Activated CD4-positive, alpha-beta memory T cell treated with anti-CD3 and anti-CD28 coated beads for 36 hours (primary cell): Measurements from ENCODE around the gene HES2. TPM values are rescaled to one million over a fixed set of nuclear protein-coding genes. Genes with fewer than 3 reads are reported as not detected.
A peak's percentile ranks its signal among the peaks of the same experiment; 100 is the strongest.

Experiments used
- CTCF ChIA-PET: fragments of 350-600 bp; sonication (Branson Sonifier 250); formaldehyde crosslinking; loops from one replicate; lab custom pipeline; 2021; ENCODE audit warnings: antibody characterized with exemption, inconsistent platforms; lab: Charles Lee
- POLR2A ChIA-PET: fragments of 350-600 bp; sonication (Branson Sonifier 250); formaldehyde crosslinking; loops from one replicate; lab custom pipeline; 2021; ENCODE audit warnings: antibody characterized with exemption; lab: Charles Lee
- DNase-seq: peaks from one replicate; pipeline ENCODE4 v3.0.0-alpha.2; 2020
- H3K27ac Mint-ChIP-seq: one replicate; pipeline ENCODE4 v1.8.0; 2021; ENCODE audit warnings: mixed read lengths
- H3K27me3 Mint-ChIP-seq: one replicate; pipeline ENCODE4 v1.8.0; 2021; ENCODE audit warnings: mixed read lengths
- H3K36me3 Mint-ChIP-seq: one replicate; pipeline ENCODE4 v1.8.0; 2021; ENCODE audit warnings: mixed read lengths
- H3K4me1 Mint-ChIP-seq: one replicate; pipeline ENCODE4 v1.8.0; 2021; ENCODE audit warnings: low read depth, mixed read lengths
- H3K4me3 Mint-ChIP-seq: one replicate; pipeline ENCODE4 v1.8.0; 2021; ENCODE audit warnings: mild to moderate bottlenecking, mixed read lengths
- H3K9me3 Mint-ChIP-seq: one replicate; pipeline ENCODE4 v1.8.0; 2021; ENCODE audit warnings: mixed read lengths
- intact Hi-C: fragments of 100-400 bp; cut with micrococcal nuclease; formaldehyde crosslinking; loops from one replicate; pipeline ENCODE4 v1.15.1; 2023
- total RNA-seq, 2 experiments: library from RNA; stranded (reverse); gene quantifications; one replicate each; pipeline ENCODE4 v1.2.3, GENCODE V29; 2021

The HES2 gene
- total RNA-seq, 2 experiments from 2014 or later = 0.07 TPM; not detected in 1

GRCh38 chr1:6424000-6424565, 4.4 kb upstream of the HES2 start:
- DNase-seq = no peak
- Mint-ChIP-seq H3K9me3 (no peaks in the 10 kb centered on the region), H3K27me3 (peaks cover 38% of the 10 kb centered on the region), H3K4me3 (peak overlapping the region; percentile 20), H3K36me3 (no peaks in the 10 kb centered on the region), H3K4me1 (peaks cover 16% of the 10 kb centered on the region), H3K27ac (no peak overlapping the region)
- intact Hi-C loops = loop anchor here (2.0 to 5.0 kb wide), 3 partner anchors 15 to 223 kb away; no protein-coding TSS in a partner anchor
- ChIA-PET POLR2A (no interaction called here), CTCF (interaction anchor here (0.7 to 5.5 kb wide), 34 partner anchors 8 to 221 kb away, joined by 3 to 106 read pairs (median 6); partner anchors contain the start of genes ACOT7 and PLEKHG5)

DNA sequence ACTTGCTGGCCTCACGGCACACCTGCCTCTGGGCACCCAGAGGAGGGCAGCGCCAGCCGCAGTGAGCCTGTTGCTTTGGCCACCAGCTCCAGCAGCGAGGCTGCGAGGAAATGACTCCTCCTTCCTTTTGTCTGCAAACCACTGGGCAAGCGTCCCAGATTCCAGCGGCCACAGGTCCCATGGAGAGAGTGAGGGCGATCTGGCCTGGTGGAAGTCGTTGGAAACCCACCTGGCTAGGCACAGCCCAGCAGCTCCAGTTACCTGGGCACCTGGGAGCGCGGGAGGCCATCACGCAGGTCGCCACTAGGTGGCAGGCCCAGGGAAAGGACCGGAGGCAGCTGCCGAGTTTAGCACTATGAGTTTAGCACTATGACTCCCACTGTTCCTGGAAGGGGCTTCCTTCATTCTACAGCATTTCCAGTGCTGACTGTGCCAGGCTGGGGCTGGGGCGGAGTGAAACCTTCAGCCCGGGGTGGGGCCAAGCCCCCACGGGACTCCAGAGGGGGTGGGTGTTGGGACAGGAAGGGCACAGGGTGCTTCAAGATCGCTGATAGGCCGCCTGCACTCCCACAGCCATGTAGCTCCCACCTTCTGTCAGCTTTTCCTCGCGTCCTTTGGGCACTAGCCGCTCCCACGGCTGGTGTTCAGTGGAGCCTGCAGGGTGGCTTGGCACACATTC, 3.7 kb upstream of the HES2 start:
- ChIA-PET POLR2A (no interaction called here), CTCF (interaction anchor here (0.6 to 5.5 kb wide), 42 partner anchors 9 to 470 kb away, joined by 3 to 106 read pairs (median 6); partner anchors contain the start of genes ACOT7, PLEKHG5 and TNFRSF25)
- Mint-ChIP-seq H3K4me3 (peak overlapping the region; percentile 20), H3K4me1 (peaks cover 17% of the 10 kb centered on the region), H3K27ac (no peak overlapping the region), H3K9me3 (no peaks in the 10 kb centered on the region), H3K27me3 (peaks cover 41% of the 10 kb centered on the region), H3K36me3 (no peaks in the 10 kb centered on the region)
- intact Hi-C loops = loop anchor here (2.0 to 5.0 kb wide), 3 partner anchors 15 to 224 kb away; no protein-coding TSS in a partner anchor
- peak; percentile 83 for DNase-seq

- no peak overlapping the region for H3K27ac Mint-ChIP-seq
- POLR2A ChIA-PET = no interaction called here
Measured at GRCh38 chr1:6421266-6421665, 1.5 kb upstream of the HES2 start.

GRCh38 chr1:6420454-6421042, 829 bp upstream of the HES2 start:
- H3K36me3 Mint-ChIP-seq = no peaks in the 10 kb centered on the region
- CTCF ChIA-PET = interaction anchor here (1.0 to 5.5 kb wide), 8 partner anchors 12 to 183 kb away, joined by 4 to 106 read pairs (median 6); partner anchors contain the start of gene ACOT7
- intact Hi-C loops = loop anchor here (5.0 kb wide), 2 partner anchors 173 to 227 kb away; no protein-coding TSS in a partner anchor
- H3K27ac Mint-ChIP-seq = no peak overlapping the region
- H3K9me3 Mint-ChIP-seq = no peaks in the 10 kb centered on the region
- no peak for DNase-seq
- peaks cover 17% of the 10 kb centered on the region for H3K4me1 Mint-ChIP-seq
- peaks cover 60% of the 10 kb centered on the region for H3K27me3 Mint-ChIP-seq
- no peak overlapping the region for H3K4me3 Mint-ChIP-seq
- POLR2A ChIA-PET = no interaction called here

More at GRCh38 chr1:6421266-6421665, 1.5 kb upstream of the HES2 start:
- H3K27me3 Mint-ChIP-seq = peaks cover 56% of the 10 kb centered on the region
- peaks cover 17% of the 10 kb centered on the region for H3K4me1 Mint-ChIP-seq
- no peaks in the 10 kb centered on the region for H3K9me3 Mint-ChIP-seq
- H3K36me3 Mint-ChIP-seq = no peaks in the 10 kb centered on the region
- no peak for DNase-seq
- no peak overlapping the region for H3K4me3 Mint-ChIP-seq
- intact Hi-C loops = loop anchor here (5.0 kb wide), 2 partner anchors 174 to 226 kb away; no protein-coding TSS in a partner anchor
- CTCF ChIA-PET = interaction anchor here (0.9 to 5.5 kb wide), 8 partner anchors 11 to 186 kb away, joined by 3 to 106 read pairs (median 6); partner anchors contain the start of genes ACOT7 and ICMT

GRCh38 chr1:6419397-6419803, 319 bp downstream of the HES2 start:
- H3K4me1 Mint-ChIP-seq = peaks cover 22% of the 10 kb centered on the region
- ChIA-PET CTCF (interaction anchor here (1.3 to 5.5 kb wide), 7 partner anchors 14 to 173 kb away, joined by 3 to 106 read pairs (median 9); partner anchors contain the start of gene ACOT7), POLR2A (interaction anchor here (0.6 kb wide), 2 partner anchors 12 to 83 kb away, joined by 3 to 5 read pairs; no protein-coding TSS in a partner anchor)
- intact Hi-C loops = no loop called here
- no peak for DNase-seq
- H3K27ac Mint-ChIP-seq = no peak overlapping the region
- H3K36me3 Mint-ChIP-seq = no peaks in the 10 kb centered on the region
- peaks cover 63% of the 10 kb centered on the region for H3K27me3 Mint-ChIP-seq
- H3K9me3 Mint-ChIP-seq = no peaks in the 10 kb centered on the region
- no peak overlapping the region for H3K4me3 Mint-ChIP-seq

GRCh38 chr1:6418668-6419396, 887 bp downstream of the HES2 start:
- H3K27ac Mint-ChIP-seq = no peak overlapping the region
- no peak for DNase-seq
- POLR2A ChIA-PET = interaction anchor here (0.6 kb wide), 2 partner anchors 12 to 82 kb away, joined by 3 to 5 read pairs; no protein-coding TSS in a partner anchor
- H3K36me3 Mint-ChIP-seq = no peaks in the 10 kb centered on the region
- H3K9me3 Mint-ChIP-seq = no peaks in the 10 kb centered on the region
- peaks cover 17% of the 10 kb centered on the region for H3K4me1 Mint-ChIP-seq
- intact Hi-C loops = no loop called here
- peaks cover 62% of the 10 kb centered on the region for H3K27me3 Mint-ChIP-seq
- CTCF ChIA-PET = interaction anchor here (1.3 to 5.5 kb wide), 6 partner anchors 14 to 172 kb away, joined by 3 to 106 read pairs (median 6); partner anchors contain the start of gene ACOT7
- no peak overlapping the region for H3K4me3 Mint-ChIP-seq

- no peaks in the 10 kb centered on the region for H3K9me3 Mint-ChIP-seq
- H3K4me3 Mint-ChIP-seq = no peak overlapping the region
- no peak for DNase-seq
- no peak overlapping the region for H3K27ac Mint-ChIP-seq
- H3K27me3 Mint-ChIP-seq = peaks cover 61% of the 10 kb centered on the region
- ChIA-PET POLR2A (no interaction called here), CTCF (no interaction called here)
- peaks cover 11% of the 10 kb centered on the region for H3K4me1 Mint-ChIP-seq
- H3K36me3 Mint-ChIP-seq = no peaks in the 10 kb centered on the region
- intact Hi-C loops = no loop called here
Measured at GRCh38 chr1:6417961-6418667, 1.6 kb downstream of the HES2 start.

DNA sequence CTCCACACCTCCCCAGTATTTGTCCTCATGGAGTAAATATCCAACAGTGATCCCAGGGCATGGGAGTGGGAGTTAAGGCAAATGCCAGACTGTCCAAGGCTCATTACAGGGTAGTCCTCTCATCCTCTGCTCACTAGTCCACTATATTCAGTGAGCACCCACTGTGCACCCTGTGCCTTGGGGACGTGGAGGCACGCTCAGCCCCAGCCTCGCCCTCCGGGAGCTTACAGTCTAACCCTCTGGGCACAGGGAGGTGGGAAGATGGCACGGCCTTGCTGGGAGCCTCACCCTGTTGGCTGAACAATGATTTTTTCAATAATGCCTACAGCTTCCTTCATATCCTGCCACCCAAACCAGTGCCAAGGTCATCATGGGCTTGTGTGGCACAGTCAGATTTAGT, 2.8 kb downstream of the HES2 start:
- Mint-ChIP-seq H3K27me3 (peaks cover 67% of the 10 kb centered on the region), H3K4me3 (no peak overlapping the region), H3K27ac (no peak overlapping the region), H3K4me1 (peaks cover 11% of the 10 kb centered on the region), H3K36me3 (no peaks in the 10 kb centered on the region), H3K9me3 (no peaks in the 10 kb centered on the region)
- intact Hi-C loops = no loop called here
- DNase-seq = no peak
- POLR2A ChIA-PET = no interaction called here
- CTCF ChIA-PET = no interaction called here

DNA sequence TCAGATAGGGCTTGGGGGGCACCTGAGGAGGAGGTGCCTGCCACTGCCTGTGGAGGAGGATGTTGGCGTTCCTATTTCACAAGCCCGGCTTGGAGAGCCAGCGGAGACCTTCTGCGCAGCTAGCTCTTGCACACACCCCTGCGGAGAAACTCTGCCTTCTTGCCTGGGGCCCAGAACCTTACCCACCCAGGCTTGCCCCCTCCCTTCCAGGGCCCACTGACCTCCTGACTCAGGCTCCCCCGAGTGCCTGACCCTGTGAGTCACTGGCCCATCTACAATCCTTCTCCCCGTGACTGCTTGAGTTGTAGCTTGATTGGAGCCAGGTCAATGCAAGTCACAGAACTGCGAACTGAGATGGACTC, 3.4 kb downstream of the HES2 start:
- no peaks in the 10 kb centered on the region for H3K36me3 Mint-ChIP-seq
- CTCF ChIA-PET = interaction anchor here (1.2 kb wide), 1 partner anchor 54 kb away, joined by 5 read pairs; no protein-coding TSS in a partner anchor
- no peak overlapping the region for H3K4me3 Mint-ChIP-seq
- peaks cover 60% of the 10 kb centered on the region for H3K27me3 Mint-ChIP-seq
- POLR2A ChIA-PET = no interaction called here
- DNase-seq = no peak
- intact Hi-C loops = no loop called here
- no peaks in the 10 kb centered on the region for H3K9me3 Mint-ChIP-seq
- H3K27ac Mint-ChIP-seq = no peak overlapping the region
- H3K4me1 Mint-ChIP-seq = peaks cover 11% of the 10 kb centered on the region

GRCh38 chr1:6414881-6415626, 4.7 kb downstream of the HES2 start:
- no peak overlapping the region for H3K4me3 Mint-ChIP-seq
- no peak overlapping the region for H3K27ac Mint-ChIP-seq
- no peak for DNase-seq
- peaks cover 52% of the 10 kb centered on the region for H3K27me3 Mint-ChIP-seq
- peaks cover 8% of the 10 kb centered on the region for H3K4me1 Mint-ChIP-seq
- H3K36me3 Mint-ChIP-seq = no peaks in the 10 kb centered on the region
- H3K9me3 Mint-ChIP-seq = no peaks in the 10 kb centered on the region
- intact Hi-C loops = no loop called here
- ChIA-PET POLR2A (interaction anchor here (0.6 kb wide), 1 partner anchor 21 kb away, joined by 3 read pairs; the partner anchor contains the start of gene ACOT7), CTCF (interaction anchor here (0.6 to 4.4 kb wide), 15 partner anchors 8 to 172 kb away, joined by 3 to 27 read pairs (median 5); partner anchors contain the start of gene ACOT7)
